Activated naive CD4-positive, alpha-beta T cell treated with anti-CD3 and anti-CD28 coated beads, Interleukin-2, amount 10 ng/mL, durations not matched to agents 7 days and 5 days (primary cell): ENCODE results near the gene NCOR2.

Experiments
- CTCF ChIA-PET: fragments of 350-600 bp; sonication (Branson Sonifier 250); formaldehyde crosslinking; loops from one replicate; lab custom pipeline; 2021; ENCODE audit warnings: antibody characterized with exemption; lab: Charles Lee
- DNase-seq: peaks from one replicate; pipeline ENCODE4 v3.0.0-alpha.2; 2020
- H3K27ac Mint-ChIP-seq: one replicate; pipeline ENCODE4 v1.8.0; 2021; ENCODE audit warnings: mild to moderate bottlenecking, moderate library complexity, mixed read lengths
- H3K27me3 Mint-ChIP-seq: one replicate; pipeline ENCODE4 v1.8.0; 2021; ENCODE audit warnings: mild to moderate bottlenecking, mixed read lengths
- H3K36me3 Mint-ChIP-seq: one replicate; pipeline ENCODE4 v1.8.0; 2021; ENCODE audit warnings: mixed read lengths
- H3K4me1 Mint-ChIP-seq: one replicate; pipeline ENCODE4 v1.8.0; 2021; ENCODE audit warnings: mixed read lengths
- H3K4me3 Mint-ChIP-seq: one replicate; pipeline ENCODE4 v1.8.0; 2021; ENCODE audit warnings: mild to moderate bottlenecking, moderate library complexity, mixed read lengths
- H3K9me3 Mint-ChIP-seq: one replicate; pipeline ENCODE4 v1.8.0; 2021; ENCODE audit warnings: mixed read lengths

The NCOR2 gene

DNA sequence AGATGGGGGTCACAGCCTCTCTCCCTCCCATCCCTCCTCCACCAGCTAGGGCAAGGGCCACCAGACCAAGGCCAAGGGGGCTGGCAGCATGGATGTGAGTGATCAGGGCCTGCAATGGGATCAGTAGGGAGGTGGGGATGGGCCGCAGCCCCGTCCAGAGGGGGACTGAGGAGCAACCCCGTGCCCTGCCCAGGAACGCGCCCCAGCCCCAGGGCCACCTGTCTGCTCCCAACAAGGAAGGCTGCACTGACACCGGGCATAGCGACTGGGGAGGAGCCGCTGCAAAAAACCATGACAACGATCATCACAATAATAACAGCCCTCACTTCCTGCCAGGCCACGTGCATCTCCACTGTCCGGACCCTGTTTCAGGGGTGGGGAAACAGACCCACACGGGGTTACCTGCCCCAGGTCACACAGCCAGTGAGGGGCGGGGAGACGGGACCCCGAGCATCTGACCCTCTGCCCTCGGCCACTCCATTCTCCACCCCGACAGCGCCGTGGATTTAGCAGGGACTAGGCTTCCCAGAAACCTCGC, 24.3 kb downstream of the NCOR2 start:
- no peaks in the 10 kb centered on the region for H3K9me3 Mint-ChIP-seq
- DNase-seq = peak; percentile 36
- peaks cover 7% of the 10 kb centered on the region for H3K27me3 Mint-ChIP-seq
- H3K4me1 Mint-ChIP-seq = peaks cover 42% of the 10 kb centered on the region
- CTCF ChIA-PET = no interaction called here
- no peak overlapping the region for H3K27ac Mint-ChIP-seq
- H3K36me3 Mint-ChIP-seq = no peaks in the 10 kb centered on the region
- no peak overlapping the region for H3K4me3 Mint-ChIP-seq

DNA sequence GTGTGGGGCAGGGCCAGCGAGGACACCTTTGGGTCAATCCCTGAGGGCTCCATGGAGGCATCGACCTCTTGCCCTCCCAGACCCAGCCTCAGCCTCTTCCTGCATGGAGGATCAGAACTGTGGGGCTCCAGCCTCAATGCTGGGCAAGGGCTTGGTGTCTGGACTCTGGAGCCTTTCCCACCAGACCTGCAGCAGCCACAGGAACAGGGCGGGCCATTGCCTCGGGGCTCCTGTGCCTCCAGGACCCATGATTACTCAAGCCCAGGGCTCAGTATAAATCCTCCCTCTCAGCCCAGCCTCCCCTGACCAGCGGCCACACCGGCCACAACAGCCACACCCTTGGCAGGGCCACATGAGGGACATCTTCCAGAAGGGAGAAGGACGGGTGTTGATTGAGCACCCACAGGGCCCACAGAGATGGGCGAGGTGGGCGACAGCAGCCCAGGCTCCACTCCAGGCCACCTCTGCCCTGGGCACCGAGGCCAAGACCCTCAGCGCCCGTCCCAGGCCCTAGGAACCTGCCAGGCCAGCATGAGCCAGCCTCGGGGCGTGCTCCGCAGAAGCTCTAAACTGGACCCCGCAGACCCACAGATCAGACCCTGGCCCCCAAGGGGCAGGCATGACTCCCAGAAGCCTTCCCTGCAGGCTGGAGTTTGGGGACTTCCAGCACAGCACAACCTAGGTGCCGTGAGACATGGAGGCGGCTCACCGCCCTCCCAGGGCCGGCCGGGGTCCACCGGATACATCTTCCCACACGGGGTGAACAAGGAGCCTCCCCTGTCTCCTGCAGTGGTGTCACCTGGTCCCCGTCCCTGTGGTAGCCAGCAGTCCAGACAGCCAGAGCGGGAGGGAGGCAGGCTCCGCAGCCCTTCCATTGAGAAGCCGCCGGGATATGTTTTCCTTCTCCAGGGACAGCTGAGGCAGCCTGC, 25.1 kb downstream of the NCOR2 start:
- no peaks in the 10 kb centered on the region for H3K9me3 Mint-ChIP-seq

DNA sequence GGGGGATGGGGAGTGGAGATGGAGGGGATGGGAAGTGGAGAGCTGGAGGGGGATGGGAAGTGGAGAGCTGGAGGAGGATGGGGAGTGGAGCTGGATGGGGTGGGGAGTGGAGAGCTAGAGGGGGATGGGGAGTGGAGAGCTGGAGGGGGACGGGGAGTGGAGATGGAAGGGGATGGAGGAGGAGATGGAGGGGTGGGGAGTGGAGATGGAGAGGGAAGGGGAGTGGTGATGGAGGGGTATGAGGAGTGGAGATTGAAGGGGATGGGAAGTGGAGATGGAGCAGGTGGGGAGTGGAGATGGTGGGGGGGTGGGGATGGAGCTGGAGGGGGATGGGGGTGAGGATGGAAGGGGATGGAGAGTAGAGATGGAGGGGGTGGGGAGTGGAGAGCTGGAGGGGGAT, 26.1 kb downstream of the NCOR2 start:
- DNase-seq = no peak
- CTCF ChIA-PET = no interaction called here
- H3K36me3 Mint-ChIP-seq = no peaks in the 10 kb centered on the region
- H3K4me1 Mint-ChIP-seq = peaks cover 38% of the 10 kb centered on the region
- H3K4me3 Mint-ChIP-seq = no peak overlapping the region
- peaks cover 7% of the 10 kb centered on the region for H3K27me3 Mint-ChIP-seq
- H3K27ac Mint-ChIP-seq = no peak overlapping the region
- H3K9me3 Mint-ChIP-seq = no peaks in the 10 kb centered on the region

More for the DNA sequence above, 25.1 kb downstream of the NCOR2 start:
- no peak for DNase-seq
- no peaks in the 10 kb centered on the region for H3K36me3 Mint-ChIP-seq
- peaks cover 7% of the 10 kb centered on the region for H3K27me3 Mint-ChIP-seq
- H3K4me1 Mint-ChIP-seq = peaks cover 43% of the 10 kb centered on the region
- H3K4me3 Mint-ChIP-seq = no peak overlapping the region
- H3K27ac Mint-ChIP-seq = no peak overlapping the region
- CTCF ChIA-PET = no interaction called here

DNA sequence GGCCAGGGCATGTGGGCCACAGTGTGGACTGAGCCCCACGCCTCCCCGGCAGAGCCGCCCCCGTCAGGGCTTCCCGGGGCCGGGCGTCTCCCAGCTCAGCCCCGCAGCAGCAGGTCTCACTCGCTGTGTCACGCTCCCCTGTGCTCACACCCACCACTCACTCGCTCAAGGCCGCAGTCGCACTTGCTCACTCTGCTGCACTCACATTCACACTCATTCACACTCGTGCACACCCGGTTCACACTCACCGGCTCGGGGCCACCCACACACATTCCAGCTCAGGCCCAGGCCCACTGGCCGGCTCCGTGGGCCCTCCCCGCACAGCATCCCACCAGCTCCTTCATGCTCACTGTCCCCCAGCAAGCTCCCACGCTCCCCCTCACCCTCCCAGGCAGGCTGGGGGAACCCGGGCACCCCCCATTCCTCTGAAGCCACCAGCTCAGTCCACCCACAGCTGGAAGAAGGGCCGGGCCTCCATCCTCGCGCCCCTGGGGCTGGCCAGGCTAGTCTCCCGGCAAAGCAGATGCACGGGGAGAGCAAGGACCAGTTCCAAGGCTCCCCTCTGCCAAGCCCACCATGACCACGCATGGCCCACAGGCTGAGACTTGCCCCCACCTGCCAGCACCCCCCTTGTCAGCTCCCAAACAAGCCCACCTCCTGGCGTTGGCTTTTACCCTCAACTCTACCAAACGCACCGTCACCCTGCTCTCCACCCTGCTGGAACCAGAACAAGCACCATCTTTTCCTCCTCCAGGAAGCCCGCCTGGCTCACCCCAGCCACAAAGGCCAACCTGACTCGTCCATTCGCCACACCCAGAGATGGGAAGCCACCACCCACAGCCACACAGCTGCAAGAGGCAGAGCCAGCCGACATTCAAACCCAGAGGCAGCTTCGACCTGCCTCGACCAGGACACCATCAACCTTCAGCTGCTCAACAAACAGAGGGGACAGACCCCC, 28.0 kb downstream of the NCOR2 start:
- H3K9me3 Mint-ChIP-seq = no peaks in the 10 kb centered on the region
- peaks cover 24% of the 10 kb centered on the region for H3K4me1 Mint-ChIP-seq
- H3K4me3 Mint-ChIP-seq = no peak overlapping the region
- H3K27ac Mint-ChIP-seq = no peak overlapping the region
- no peak for DNase-seq
- CTCF ChIA-PET = no interaction called here
- H3K36me3 Mint-ChIP-seq = no peaks in the 10 kb centered on the region
- peaks cover 4% of the 10 kb centered on the region for H3K27me3 Mint-ChIP-seq

DNA sequence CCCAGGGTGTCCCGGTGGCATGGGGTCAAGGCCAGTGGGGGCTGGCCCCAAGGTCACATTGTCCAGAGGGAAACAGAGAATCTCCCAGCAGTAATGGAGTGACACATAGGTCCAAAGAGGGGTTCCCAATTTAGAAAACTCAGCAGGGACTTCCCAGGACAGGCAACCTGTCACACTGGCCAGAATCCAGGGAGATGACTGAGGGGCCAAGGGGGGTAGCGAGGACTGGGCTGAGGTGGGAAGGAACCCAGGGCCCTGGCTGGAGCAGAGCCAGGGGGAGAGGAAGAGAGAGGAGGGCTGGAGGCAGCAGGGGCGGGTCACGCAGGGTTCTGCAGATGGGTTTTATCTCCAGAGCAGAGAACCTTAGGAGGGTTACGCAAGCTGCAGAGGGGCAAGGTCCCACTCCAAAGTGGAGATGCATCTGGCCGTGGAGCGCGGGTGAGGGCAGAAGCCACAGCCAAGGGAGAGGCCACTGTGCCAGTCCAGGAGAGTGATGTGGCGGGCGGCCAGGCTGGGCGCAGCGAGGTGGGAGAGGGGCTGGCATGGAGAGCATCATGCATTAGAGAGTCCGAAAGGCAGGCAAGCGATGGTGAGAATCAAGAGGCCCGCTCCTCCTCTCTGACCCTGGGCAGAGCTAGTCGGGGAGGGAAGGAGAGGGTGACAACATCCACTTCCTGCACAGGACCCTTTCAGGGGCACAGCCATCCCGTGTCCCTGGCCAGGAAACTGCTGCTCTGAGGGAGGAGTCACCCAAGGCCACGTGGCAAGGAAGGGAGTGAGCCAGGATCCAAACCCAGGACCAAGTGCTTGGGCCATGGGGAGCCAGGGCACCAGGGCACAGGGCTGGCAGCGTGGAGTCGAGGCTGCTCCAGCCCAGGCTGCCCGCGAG, 29.0 kb downstream of the NCOR2 start:
- Mint-ChIP-seq H3K4me3 (no peak overlapping the region), H3K27ac (no peak overlapping the region), H3K36me3 (no peaks in the 10 kb centered on the region), H3K27me3 (peaks cover 3% of the 10 kb centered on the region), H3K4me1 (peaks cover 20% of the 10 kb centered on the region), H3K9me3 (no peaks in the 10 kb centered on the region)
- DNase-seq = no peak
- CTCF ChIA-PET = no interaction called here

DNA sequence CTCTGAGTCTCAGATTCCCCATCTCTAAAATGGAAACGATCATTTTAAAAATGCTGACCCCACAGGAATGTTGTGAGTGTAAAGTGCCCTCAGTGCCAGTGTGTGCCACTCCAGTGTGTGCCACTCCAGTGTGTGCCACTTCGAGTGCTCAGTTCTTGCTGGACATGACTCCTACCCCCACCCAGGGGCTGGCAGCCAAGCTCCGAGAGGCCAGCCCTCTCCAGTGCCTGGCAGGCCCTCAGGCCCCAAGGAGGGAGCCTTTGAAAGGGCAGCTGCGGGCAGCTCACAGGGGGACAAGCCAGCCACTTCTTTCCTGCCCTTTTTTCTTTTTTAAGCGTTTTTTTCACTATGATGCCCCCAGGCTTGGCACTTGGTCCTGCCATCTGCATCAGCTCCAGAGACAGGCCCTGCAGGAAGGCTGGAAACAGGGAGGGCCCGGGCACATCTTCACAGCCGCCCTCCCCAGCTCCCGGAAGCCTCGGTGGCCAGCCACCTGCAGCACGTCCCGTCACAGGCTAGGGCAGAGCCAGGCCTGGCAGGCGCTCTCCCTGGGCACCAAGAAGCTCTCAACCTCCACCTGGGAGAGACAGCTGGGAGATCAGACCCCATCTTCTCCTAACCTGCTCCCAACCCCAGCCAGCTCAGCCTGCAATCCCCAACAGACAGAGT, 29.8 kb downstream of the NCOR2 start:
- peaks cover 3% of the 10 kb centered on the region for H3K27me3 Mint-ChIP-seq
- H3K4me1 Mint-ChIP-seq = peaks cover 14% of the 10 kb centered on the region
- H3K36me3 Mint-ChIP-seq = no peaks in the 10 kb centered on the region
- CTCF ChIA-PET = no interaction called here
- H3K4me3 Mint-ChIP-seq = no peak overlapping the region
- no peaks in the 10 kb centered on the region for H3K9me3 Mint-ChIP-seq
- no peak overlapping the region for H3K27ac Mint-ChIP-seq
- DNase-seq = no peak

DNA sequence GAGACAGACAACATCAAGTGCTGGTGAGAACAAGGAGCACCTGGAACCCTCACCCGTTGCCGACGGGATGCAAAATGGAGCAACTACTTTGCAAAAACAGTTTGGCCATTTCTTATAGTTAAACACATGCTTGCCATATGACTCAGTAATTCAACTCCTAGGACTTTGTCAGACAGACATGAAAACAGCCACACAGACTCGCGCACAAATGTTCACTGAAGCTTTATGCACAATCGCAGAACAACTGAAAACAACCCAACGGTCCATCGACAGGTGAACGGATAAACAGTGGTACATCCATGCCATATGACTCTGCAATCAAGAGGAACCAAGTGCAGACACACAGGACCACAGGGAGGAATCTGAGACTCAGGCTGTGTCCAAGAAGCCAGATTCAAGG, 30.8 kb downstream of the NCOR2 start:
- no peaks in the 10 kb centered on the region for H3K36me3 Mint-ChIP-seq
- no peak overlapping the region for H3K27ac Mint-ChIP-seq
- CTCF ChIA-PET = no interaction called here
- no peak for DNase-seq
- H3K9me3 Mint-ChIP-seq = no peaks in the 10 kb centered on the region
- H3K27me3 Mint-ChIP-seq = peaks cover 3% of the 10 kb centered on the region
- H3K4me1 Mint-ChIP-seq = peaks cover 12% of the 10 kb centered on the region
- H3K4me3 Mint-ChIP-seq = no peak overlapping the region

DNA sequence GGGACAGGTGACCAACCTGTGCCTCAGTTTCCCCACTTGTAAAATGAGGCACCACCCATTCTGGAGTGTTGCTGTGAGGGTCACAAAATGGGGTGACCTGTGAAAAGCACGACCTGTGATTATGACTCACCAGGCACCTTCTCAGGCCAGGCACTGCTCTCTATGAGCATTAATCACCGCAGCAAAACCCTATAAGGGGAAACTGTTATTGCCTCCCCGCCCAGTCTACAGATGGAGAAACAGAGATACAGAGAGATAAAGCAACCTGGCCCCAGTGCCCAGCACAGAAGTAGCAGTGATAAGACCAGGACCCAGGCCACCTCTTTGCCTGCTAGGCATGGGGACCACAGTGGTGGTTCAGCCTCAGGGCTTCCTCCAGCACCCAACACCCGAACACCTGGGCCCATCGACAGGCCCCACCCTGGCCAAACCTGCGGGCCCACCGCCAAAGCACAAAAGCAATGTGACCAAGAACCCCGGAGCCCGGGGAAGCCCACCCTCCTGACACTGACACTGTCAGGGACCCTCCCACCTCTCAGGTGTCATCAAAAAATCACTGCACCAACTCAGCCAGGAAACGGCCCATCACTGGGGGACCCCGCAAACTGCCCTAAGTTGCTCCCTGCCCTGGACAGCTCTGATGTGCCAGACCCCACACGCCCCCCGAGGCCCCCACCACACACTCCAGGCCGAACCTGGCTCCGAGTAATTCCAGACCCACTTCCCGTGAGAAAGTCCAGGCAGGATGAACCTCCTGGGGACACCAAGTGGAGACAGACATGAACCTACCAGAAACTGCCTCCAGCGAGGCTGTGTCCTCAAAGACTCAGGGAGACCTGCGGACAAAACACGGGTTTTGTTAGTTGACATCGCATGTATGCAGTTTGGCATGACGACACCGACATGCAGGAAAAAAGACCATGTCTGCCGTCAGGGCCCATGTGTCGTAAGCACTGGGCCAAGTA, 32.4 kb downstream of the NCOR2 start:
- CTCF ChIA-PET = interaction anchor here (0.6 kb wide), 1 partner anchor 175 kb away, joined by 3 read pairs; no protein-coding TSS in a partner anchor
- Mint-ChIP-seq H3K4me3 (no peak overlapping the region), H3K9me3 (no peaks in the 10 kb centered on the region), H3K36me3 (no peaks in the 10 kb centered on the region), H3K27ac (no peak overlapping the region), H3K4me1 (peaks cover 12% of the 10 kb centered on the region), H3K27me3 (peaks cover 3% of the 10 kb centered on the region)
- no peak for DNase-seq

DNA sequence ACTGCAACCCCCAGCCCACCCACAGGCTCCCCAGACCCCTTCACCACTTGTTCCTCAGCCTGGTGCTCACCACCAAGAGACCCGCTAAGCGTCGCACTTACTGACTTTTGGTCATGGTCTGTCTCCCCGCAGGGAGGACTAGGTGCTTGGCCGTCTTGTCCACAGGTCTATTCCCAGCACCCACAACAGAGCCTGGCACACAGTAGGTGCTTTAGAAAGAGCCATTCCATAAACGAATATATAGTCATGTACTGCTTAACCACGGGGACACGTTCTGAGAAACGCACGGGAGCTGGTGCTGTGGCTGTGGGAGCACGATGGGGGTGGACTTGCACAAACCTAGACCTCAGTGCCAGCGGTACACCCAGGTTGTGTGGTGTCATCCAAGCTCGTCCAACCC, 34.0 kb downstream of the NCOR2 start:
- no peaks in the 10 kb centered on the region for H3K36me3 Mint-ChIP-seq
- DNase-seq = no peak
- no peaks in the 10 kb centered on the region for H3K9me3 Mint-ChIP-seq
- no peak overlapping the region for H3K27ac Mint-ChIP-seq
- CTCF ChIA-PET = no interaction called here
- no peaks in the 10 kb centered on the region for H3K27me3 Mint-ChIP-seq
- H3K4me1 Mint-ChIP-seq = peaks cover 4% of the 10 kb centered on the region
- H3K4me3 Mint-ChIP-seq = no peak overlapping the region

DNA sequence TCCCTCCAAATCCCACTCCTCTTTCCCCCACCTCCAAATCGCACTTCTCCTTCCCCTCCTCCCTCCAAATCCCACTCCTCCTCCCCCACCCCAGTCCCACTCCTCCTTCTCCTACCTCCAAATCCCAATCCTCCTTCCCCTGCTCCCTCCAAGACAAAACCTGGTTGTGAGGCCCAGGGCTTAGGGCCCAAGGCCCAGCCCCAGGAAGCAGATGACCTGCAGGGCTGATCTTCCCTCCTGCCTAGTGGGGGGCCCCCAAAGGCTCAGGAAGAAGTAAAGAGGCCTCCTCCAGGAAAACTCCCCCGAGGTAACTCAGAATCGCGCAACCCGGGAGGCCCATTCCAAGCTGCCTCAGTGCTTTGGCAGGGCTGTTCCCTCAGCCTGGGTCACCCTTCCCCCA, 34.4 kb downstream of the NCOR2 start:
- no peak for DNase-seq
- Mint-ChIP-seq H3K27me3 (no peaks in the 10 kb centered on the region), H3K27ac (no peak overlapping the region), H3K36me3 (no peaks in the 10 kb centered on the region), H3K9me3 (no peaks in the 10 kb centered on the region), H3K4me3 (no peak overlapping the region), H3K4me1 (no peaks in the 10 kb centered on the region)
- CTCF ChIA-PET = no interaction called here

DNA sequence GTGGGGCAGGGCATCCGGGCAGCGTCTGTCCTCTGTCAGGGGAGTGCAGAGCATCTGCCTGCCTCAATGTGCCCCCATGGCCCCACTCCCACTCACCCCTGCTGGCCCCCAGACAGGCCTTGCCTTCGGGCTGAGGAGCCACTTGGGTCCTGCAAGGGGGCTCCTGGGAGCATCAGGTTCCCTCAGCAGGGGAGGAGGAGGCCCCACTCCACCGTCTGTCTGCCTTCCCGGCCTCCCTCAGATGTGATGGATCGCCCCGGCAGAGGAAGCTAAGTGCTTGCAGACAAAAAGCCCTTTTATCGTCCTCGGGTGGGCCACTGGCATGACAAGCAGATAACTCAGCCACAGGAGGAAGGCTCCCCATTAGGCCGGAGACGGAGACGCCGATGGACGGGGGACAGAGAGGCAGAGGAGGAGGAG, 35.1 kb downstream of the NCOR2 start:
- H3K4me1 Mint-ChIP-seq = no peaks in the 10 kb centered on the region
- no peaks in the 10 kb centered on the region for H3K27me3 Mint-ChIP-seq
- CTCF ChIA-PET = no interaction called here
- no peak overlapping the region for H3K27ac Mint-ChIP-seq
- no peaks in the 10 kb centered on the region for H3K9me3 Mint-ChIP-seq
- H3K4me3 Mint-ChIP-seq = no peak overlapping the region
- no peak for DNase-seq
- H3K36me3 Mint-ChIP-seq = no peaks in the 10 kb centered on the region

DNA sequence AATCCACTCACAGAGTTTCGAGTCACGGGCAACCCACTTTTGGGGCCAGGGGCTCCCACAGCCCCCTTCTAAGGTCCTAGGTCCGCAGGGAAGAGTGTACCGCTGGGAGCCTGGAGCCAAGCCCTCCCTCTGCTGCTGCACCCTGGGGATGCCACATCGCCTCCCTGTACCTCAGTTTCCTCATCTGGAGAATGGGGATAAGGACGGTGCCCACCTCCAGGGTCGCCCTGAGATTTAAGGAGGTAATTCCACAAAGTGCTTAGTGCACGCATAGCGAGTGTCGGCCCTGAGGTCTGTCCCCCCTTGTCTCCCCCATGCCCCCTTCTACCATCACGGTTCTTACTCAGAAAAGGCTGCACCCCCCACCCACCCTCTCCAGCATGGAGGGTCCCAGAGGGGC, 35.5 kb downstream of the NCOR2 start:
- Mint-ChIP-seq H3K4me1 (no peaks in the 10 kb centered on the region), H3K27ac (no peak overlapping the region), H3K4me3 (no peak overlapping the region), H3K27me3 (no peaks in the 10 kb centered on the region), H3K9me3 (no peaks in the 10 kb centered on the region), H3K36me3 (no peaks in the 10 kb centered on the region)
- no peak for DNase-seq
- CTCF ChIA-PET = no interaction called here
